K562 (cell line): ENCODE measurements around the gene IFT122.

Experiments
- HDGF ChIP-seq: fragments of 450-650 bp; IDR thresholded peaks from 2 replicates; pipeline ENCODE4 v1.6.1; 2016
- NCOA4 ChIP-seq: fragments of 450-650 bp; IDR thresholded peaks from 2 replicates; pipeline ENCODE4 v1.6.1; 2018; ENCODE audit warnings: mild to moderate bottlenecking; ENCODE audit not compliant: partially characterized antibody
- RNF2 ChIP-seq: sonication (generic); IDR thresholded peaks from 2 replicates; pipeline ENCODE4 v1.6.1; 2016

DNA sequence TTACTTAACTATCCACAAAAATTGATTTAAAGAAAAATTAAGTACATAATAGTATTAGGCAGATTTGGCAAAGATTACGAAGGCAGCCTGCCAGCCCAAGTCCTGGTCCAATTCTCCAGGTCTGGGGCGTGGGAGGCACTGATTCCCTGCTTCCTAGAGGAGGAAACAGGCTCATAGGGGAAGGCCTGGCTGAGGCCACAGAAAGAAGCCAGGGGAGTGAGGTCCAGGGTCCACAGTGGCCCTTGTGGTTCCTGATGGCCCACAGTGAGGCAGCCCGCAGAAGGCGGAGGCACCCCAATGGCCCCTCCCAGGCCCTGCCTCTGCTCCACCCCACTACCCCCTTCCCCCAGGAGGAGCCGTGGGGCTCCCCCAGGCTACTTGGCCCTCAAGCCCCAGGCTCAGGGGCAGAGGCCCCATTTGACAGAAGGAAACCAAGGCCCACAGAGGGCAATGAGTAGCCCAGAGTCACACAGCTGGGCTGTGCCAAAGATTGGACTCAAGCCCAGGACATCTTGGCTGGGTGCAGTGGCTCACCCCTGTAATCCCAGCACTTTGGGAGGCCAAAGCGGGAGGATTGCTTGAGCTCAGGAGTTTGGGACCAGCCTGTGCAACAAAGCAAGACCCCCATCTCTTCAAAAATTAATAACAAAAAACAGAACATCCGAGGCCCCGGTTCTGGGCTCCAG lies 124.0 kb downstream of the IFT122 start:
- TF ChIP-seq HDGF (no peak), RNF2 (no peak), NCOA4 (no peak)
